Tibial nerve (tissue), 3 donors: ENCODE data around the gene CPSF6.

ENCODE experiments used
- CTCF ChIP-seq, 5 experiments: fragments of 200-600 bp in 3 of 5; fragments of 450-650 bp in 2 of 5; sonication (generic) in 3 of 5; IDR thresholded peaks; one replicate each; pipeline ENCODE4 v1.5.1; 2016 to 2019; ENCODE audit warnings: antibody characterized with exemption in 5 of 5, mild to moderate bottlenecking in 3 of 5, moderate library complexity in 2 of 5
- POLR2A ChIP-seq, 2 donors: fragments of 450-650 bp; IDR thresholded peaks; one replicate each; pipeline ENCODE4 v1.6.1; 2017; ENCODE audit warnings: antibody characterized with exemption in 2 of 2, mild to moderate bottlenecking in 2 of 2, moderate library complexity in 2 of 2

- TF ChIP-seq CTCF (IDR thresholded peaks at IDR 0.05) (no peak), POLR2A (IDR thresholded peaks at IDR 0.05) (no peak)
Observed at GRCh38 chr12:69321351-69321750, 82.0 kb downstream of the CPSF6 start.
